ENCODE results near the gene RNF114. TPM values are rescaled to one million over a fixed set of nuclear protein-coding genes. Genes with fewer than 3 reads are reported as not detected.
A peak's percentile ranks its signal among the peaks of the same experiment; 100 is the strongest.

Gene RNF114
- total and polyA plus RNA-seq, 4 donors: 37.6 to 69.7 (median 60.0) TPM

DNA sequence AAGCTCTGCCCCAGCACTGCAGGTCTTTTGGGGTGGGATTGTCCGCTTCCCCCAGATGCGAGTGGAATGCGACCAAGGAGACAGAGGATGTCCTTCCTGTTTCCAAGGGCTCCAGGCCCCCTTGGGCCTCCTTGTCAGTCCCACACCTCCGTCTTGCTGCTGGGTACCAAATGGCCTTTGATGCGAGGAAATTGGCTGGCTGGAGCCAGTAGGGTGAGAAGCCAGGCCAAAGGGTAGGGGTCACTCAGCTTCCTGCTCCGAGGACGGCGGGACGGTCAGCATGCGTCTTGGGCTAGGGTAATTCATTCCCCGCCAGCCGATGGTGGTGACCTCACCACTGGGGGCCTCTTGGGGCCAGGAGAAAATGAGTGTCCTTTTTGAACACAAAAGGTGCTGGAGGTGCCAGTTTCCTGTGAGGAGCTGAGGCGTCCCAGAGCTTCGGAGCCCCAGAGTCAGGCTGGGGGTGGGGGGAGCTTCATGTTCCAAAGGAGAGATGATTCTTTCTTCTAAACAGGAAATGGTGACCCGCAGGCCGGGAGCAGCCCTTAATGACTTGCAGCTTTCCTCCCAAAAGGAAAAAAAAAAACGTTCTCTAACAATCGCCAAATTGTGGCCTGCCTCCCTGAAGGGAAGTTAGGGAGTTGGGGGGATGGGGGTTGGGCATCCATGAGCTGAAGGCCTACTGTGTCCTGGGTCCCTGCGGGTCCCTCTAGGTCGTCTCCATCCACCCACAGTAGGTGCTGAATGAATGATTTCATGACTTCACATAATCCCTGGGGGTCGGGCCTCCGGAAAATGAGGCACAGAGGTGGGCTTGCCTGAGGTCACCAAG is 53.3 kb downstream of the RNF114 start:
- H3K27me3 ChIP-seq (ENCODE audit: control insufficient read depth in 3 of 3, insufficient read depth in 3 of 3, low read length in 2 of 3): no peaks in the 10 kb centered on the region
- H3K9ac ChIP-seq (ENCODE audit: insufficient read depth in 1 of 2, low read length in 2 of 2): no peak overlapping the region
- H3K27ac ChIP-seq (ENCODE audit: low read depth in 1 of 2, low read length in 1 of 2): peak overlapping the region; percentile 47 to 78
- H3K9me3 ChIP-seq (ENCODE audit: control insufficient read depth in 4 of 4, insufficient read depth in 3 of 4, low read length in 3 of 4): no peaks in the 10 kb centered on the region
- no peak overlapping the region for H3K4me3 ChIP-seq
- DNase-seq (peak; percentile 89 to 95 (median 93)), ATAC-seq (ENCODE audit: insufficient read depth, low FRiP score) (peak; percentile 49)
- 32 to 41% methylated on average over 22 of the region's 22 CpGs for WGBS, 2 donors
- H3K36me3 ChIP-seq (ENCODE audit: control insufficient read depth in 4 of 4, insufficient read depth in 4 of 4, low read length in 4 of 4): peaks cover 0 to 11% (median 4%) of the 10 kb centered on the region in 4 donors
- peaks cover 0 to 72% (median 17%) of the 10 kb centered on the region in 5 donors for H3K4me1 ChIP-seq (ENCODE audit: control insufficient read depth in 5 of 5, insufficient read depth in 5 of 5, low read length in 5 of 5)
- no peak for TF ChIP-seq CTCF (IDR thresholded peaks at IDR 0.05; ENCODE audit: control extremely low read depth, extremely low read depth)

DNA sequence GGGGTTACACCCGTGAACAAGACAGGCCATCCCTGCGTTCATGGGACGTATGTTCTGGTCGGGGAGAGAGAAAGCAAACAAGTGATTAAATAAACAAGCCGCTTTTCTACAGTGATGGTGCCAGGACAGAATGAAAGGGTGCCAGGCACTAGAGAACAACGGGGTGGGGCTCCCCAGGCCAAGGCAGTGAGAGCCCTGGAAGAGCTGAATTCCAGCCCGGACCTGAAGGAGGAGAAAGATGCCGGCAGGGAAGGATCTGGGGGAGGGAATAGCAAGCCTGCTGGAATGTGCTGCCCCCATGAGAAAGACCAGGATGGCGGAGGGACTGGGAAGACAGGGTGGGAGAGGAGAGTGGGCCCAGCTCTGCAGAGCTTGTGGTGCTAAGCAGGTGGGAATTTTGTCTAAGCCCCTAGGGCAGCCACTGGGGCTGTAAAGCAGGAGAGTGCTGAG is 54.1 kb downstream of the RNF114 start:
- Histone ChIP-seq H3K36me3 (ENCODE audit: control insufficient read depth in 4 of 4, insufficient read depth in 4 of 4, low read length in 4 of 4) (peaks cover 0 to 8% (median 3%) of the 10 kb centered on the region in 4 donors), H3K9me3 (ENCODE audit: control insufficient read depth in 4 of 4, insufficient read depth in 3 of 4, low read length in 3 of 4) (no peaks in the 10 kb centered on the region), H3K4me3 (no peak overlapping the region), H3K4me1 (ENCODE audit: control insufficient read depth in 5 of 5, insufficient read depth in 5 of 5, low read length in 5 of 5) (peaks cover 0 to 64% (median 14%) of the 10 kb centered on the region in 5 donors), H3K27ac (ENCODE audit: low read depth in 1 of 2, low read length in 1 of 2) (peak overlapping the region; percentile 47 to 78), H3K9ac (ENCODE audit: insufficient read depth in 1 of 2, low read length in 2 of 2) (no peak overlapping the region), H3K27me3 (ENCODE audit: control insufficient read depth in 3 of 3, insufficient read depth in 3 of 3, low read length in 2 of 3) (no peaks in the 10 kb centered on the region)
- WGBS, 2 donors: 40 to 61% methylated on average over 9 of the region's 9 CpGs
- TF ChIP-seq CTCF (IDR thresholded peaks at IDR 0.05; ENCODE audit: control extremely low read depth, extremely low read depth): no peak
- ATAC-seq (ENCODE audit: insufficient read depth, low FRiP score) (no peak), DNase-seq (peak; percentile 52 to 68 (median 62))

GRCh38 chr20:49993301-49993751 is 57.1 kb downstream of the RNF114 start:
- ATAC-seq (ENCODE audit: insufficient read depth, low FRiP score) (no peak), DNase-seq (peak in 2 of 3 donors; percentile 49 to 76)
- Histone ChIP-seq H3K36me3 (ENCODE audit: control insufficient read depth in 4 of 4, insufficient read depth in 4 of 4, low read length in 4 of 4) (peaks cover 0 to under 1% (median 0%) of the 10 kb centered on the region in 4 donors), H3K27ac (ENCODE audit: low read depth in 1 of 2, low read length in 1 of 2) (no peak overlapping the region), H3K4me1 (ENCODE audit: control insufficient read depth in 5 of 5, insufficient read depth in 5 of 5, low read length in 5 of 5) (peaks cover 0 to 34% (median 11%) of the 10 kb centered on the region in 5 donors), H3K27me3 (ENCODE audit: control insufficient read depth in 3 of 3, insufficient read depth in 3 of 3, low read length in 2 of 3) (no peaks in the 10 kb centered on the region), H3K9ac (ENCODE audit: insufficient read depth in 1 of 2, low read length in 2 of 2) (no peak overlapping the region), H3K4me3 (no peak overlapping the region), H3K9me3 (ENCODE audit: control insufficient read depth in 4 of 4, insufficient read depth in 3 of 4, low read length in 3 of 4) (no peaks in the 10 kb centered on the region)
- 31 to 44% methylated on average over 6 of the region's 6 CpGs for WGBS, 2 donors
- TF ChIP-seq CTCF (IDR thresholded peaks at IDR 0.05; ENCODE audit: control extremely low read depth, extremely low read depth): no peak
